NT2/D1 (cell line): ENCODE measurements around the gene C1QTNF4.

Experiments
- DNase-seq: peaks from one replicate; pipeline ENCODE4 v3.0.0-alpha.2; 2011; ENCODE audit warnings: low read depth, low spot score
- H3K27me3 ChIP-seq: 2 replicates; pipeline ENCODE4 v1.6.0; 2011; ENCODE audit warnings: mild to moderate bottlenecking; ENCODE audit not compliant: insufficient read length, insufficient read depth
- H3K36me3 ChIP-seq: 2 replicates; pipeline ENCODE4 v1.6.1; 2011; ENCODE audit warnings: mild to moderate bottlenecking, low read length, mixed read lengths; ENCODE audit not compliant: insufficient read depth, insufficient read length
- H3K4me1 ChIP-seq: 2 replicates; pipeline ENCODE4 v1.5.1; 2011; ENCODE audit not compliant: insufficient read depth, insufficient read length
- H3K4me3 ChIP-seq: 2 replicates; pipeline ENCODE4 v1.5.1; 2011; ENCODE audit warnings: low read depth; ENCODE audit not compliant: insufficient read length
- H3K9ac ChIP-seq: 2 replicates; pipeline ENCODE4 v1.6.0; 2011; ENCODE audit warnings: low read depth; ENCODE audit not compliant: insufficient read length
- H3K9me3 ChIP-seq: 2 replicates; pipeline ENCODE4 v1.5.1; 2011; ENCODE audit warnings: mild to moderate bottlenecking, low read length; ENCODE audit not compliant: insufficient read depth
- SUZ12 ChIP-seq: IDR thresholded peaks from 2 replicates; pipeline ENCODE4 v1.6.1; 2011; ENCODE audit not compliant: insufficient read length, insufficient read depth; ENCODE audit errors: extremely low read depth
- YY1 ChIP-seq: IDR thresholded peaks from 2 replicates; pipeline ENCODE4 v1.6.1; 2011; ENCODE audit not compliant: insufficient read length, insufficient read depth
- ZNF274 ChIP-seq: IDR thresholded peaks from 2 replicates; pipeline ENCODE4 v1.6.1; 2011; ENCODE audit warnings: mild to moderate bottlenecking, low read depth, low read length

C1QTNF4 gene

DNA sequence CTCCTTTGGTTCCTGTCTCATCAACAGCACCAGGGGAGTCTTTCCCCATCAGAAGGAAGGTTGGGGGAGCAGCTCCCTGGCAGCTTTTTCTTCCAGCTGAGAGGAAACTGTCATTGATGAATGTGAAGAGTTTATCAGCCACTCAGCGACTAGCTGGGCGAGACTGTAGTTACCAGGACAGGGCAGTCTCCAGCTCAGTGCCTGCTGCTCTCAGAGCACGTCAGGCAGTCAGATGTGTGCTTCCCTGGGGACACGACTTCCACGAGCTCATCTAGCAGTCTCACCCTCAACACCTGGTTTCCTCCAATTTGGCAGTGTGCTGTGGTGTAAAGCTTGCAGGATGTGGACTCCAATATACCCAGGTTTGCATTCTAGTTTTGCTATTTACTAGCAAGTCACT lies 12.5 kb upstream of the C1QTNF4 start:
- Histone ChIP-seq H3K9ac (no peak overlapping the region), H3K4me1 (no peaks in the 10 kb centered on the region), H3K4me3 (no peak overlapping the region), H3K36me3 (peaks cover 11% of the 10 kb centered on the region), H3K9me3 (no peaks in the 10 kb centered on the region), H3K27me3 (no peaks in the 10 kb centered on the region)
- TF ChIP-seq SUZ12 (no peak), YY1 (no peak)
- no peak for DNase-seq

DNA sequence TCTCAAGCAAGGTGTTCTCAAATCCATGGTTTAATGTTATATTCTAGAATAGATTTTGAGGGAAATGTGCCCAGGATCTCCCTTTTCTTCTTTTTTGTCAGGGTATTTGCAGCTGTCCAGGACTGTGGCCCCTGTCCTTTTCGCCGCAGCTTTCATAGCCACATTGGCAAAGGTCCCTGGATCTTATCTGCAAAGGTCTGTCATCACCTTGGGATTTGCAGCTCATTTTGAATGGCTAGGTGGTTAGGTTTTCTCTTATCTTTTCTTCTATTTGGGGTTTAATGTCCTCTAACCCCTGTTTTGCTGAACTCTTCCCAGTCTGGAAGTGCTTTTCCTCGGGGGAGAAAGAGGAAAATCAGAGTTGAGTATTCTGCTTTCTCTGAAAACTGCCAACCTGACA lies 11.7 kb upstream of the C1QTNF4 start:
- H3K36me3 ChIP-seq: peaks cover 3% of the 10 kb centered on the region
- H3K4me3 ChIP-seq: no peak overlapping the region
- H3K9me3 ChIP-seq: no peaks in the 10 kb centered on the region
- no peaks in the 10 kb centered on the region for H3K4me1 ChIP-seq
- no peaks in the 10 kb centered on the region for H3K27me3 ChIP-seq
- TF ChIP-seq ZNF274 (no peak), YY1 (no peak), SUZ12 (no peak)
- DNase-seq: no peak
- no peak overlapping the region for H3K9ac ChIP-seq

DNA sequence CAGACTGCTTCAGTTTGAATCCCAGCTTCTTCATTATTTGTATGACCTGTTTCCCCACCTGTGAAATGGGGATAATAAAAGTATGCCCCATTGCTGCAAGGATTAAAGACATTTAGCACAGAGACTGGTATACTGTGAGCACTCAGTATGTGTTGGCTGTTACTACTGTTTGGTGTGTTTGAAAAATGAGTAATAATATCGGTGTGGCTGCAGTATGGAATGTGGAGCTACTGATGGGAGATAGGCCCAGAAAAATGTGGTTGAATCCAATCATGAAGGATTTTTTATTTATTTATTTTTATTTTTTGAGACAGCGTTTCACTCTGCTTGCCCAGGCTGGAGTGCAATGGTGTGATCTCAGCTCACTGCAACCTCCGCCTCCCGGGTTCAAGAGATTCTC lies 9.1 kb upstream of the C1QTNF4 start:
- TF ChIP-seq SUZ12: no peak
- no peak for TF ChIP-seq YY1
- TF ChIP-seq ZNF274: no peak
- Histone ChIP-seq H3K27me3 (no peaks in the 10 kb centered on the region), H3K9me3 (no peaks in the 10 kb centered on the region), H3K4me1 (peaks cover 6% of the 10 kb centered on the region), H3K4me3 (no peak overlapping the region), H3K36me3 (no peaks in the 10 kb centered on the region), H3K9ac (no peak overlapping the region)
- DNase-seq: no peak

DNA sequence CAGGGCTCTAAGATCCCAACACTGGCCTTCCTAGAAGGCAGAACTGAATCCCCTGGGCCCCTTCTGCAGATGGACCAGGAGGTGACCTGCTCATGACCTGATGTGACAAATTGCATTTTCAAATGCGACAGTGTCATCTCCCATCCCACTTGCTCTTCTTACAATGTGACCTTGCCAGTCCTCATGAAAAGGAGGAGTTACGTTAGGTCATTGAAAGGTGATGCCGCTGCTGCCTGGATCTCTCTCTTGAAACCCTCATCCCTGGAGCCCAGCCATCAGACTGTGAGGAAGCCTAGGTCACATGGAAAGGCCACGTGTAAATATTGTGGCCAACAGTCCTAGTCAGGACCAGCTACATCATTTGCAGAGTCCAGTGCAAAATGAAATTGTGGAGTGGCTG lies 5.7 kb upstream of the C1QTNF4 start:
- H3K27me3 ChIP-seq: peaks cover 12% of the 10 kb centered on the region
- TF ChIP-seq YY1: no peak
- no peak for TF ChIP-seq ZNF274
- peaks cover 6% of the 10 kb centered on the region for H3K4me1 ChIP-seq
- no peaks in the 10 kb centered on the region for H3K9me3 ChIP-seq
- no peak for DNase-seq
- no peaks in the 10 kb centered on the region for H3K36me3 ChIP-seq
- H3K9ac ChIP-seq: no peak overlapping the region
- H3K4me3 ChIP-seq: no peak overlapping the region

DNA sequence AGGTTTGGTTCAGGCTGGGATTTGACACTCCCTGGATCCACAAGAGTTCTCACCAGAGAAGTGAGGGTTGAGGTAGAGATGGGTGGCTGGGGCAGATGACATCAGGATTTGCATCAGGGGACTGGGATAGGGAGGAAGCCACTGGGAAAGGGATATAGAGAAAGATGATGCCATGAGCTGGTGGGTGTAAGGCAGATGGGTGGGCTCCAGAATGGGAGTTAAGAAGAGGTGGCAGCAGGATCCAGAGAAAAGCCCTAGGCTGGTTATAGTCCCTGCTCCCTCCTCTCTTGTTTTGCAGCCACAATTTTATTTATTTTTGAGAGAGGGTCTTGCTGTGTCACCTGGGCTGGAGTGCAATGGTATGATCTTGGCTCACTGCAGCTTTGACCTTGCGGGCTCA lies 1.8 kb upstream of the C1QTNF4 start:
- TF ChIP-seq ZNF274 (no peak), SUZ12 (no peak), YY1 (no peak)
- H3K9ac ChIP-seq: no peak overlapping the region
- H3K36me3 ChIP-seq: no peaks in the 10 kb centered on the region
- H3K27me3 ChIP-seq: peaks cover 45% of the 10 kb centered on the region
- DNase-seq: no peak
- H3K4me3 ChIP-seq: no peak overlapping the region
- H3K9me3 ChIP-seq: no peaks in the 10 kb centered on the region
- H3K4me1 ChIP-seq: peaks cover 14% of the 10 kb centered on the region

DNA sequence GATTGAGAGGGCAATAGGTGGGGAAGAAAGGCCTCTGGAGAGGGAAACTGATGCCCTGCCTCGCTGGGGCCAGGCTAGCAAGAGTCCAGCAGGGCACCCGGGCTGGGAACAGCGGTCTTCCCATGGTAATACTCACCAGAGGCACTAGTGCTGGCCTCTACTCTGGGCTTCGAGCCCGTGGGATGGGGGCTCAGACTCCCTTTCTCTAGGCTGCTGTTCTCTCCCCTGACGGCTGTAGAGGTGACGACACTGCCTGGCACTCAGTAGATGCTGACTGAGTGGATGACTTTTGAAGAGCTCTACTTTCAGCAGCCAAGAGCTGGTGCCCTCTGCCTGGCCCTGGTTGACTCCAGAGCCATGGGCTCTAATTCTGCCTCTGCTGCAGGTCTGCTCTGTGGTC lies 818 bp upstream of the C1QTNF4 start:
- peaks cover 13% of the 10 kb centered on the region for H3K4me1 ChIP-seq

DNA sequence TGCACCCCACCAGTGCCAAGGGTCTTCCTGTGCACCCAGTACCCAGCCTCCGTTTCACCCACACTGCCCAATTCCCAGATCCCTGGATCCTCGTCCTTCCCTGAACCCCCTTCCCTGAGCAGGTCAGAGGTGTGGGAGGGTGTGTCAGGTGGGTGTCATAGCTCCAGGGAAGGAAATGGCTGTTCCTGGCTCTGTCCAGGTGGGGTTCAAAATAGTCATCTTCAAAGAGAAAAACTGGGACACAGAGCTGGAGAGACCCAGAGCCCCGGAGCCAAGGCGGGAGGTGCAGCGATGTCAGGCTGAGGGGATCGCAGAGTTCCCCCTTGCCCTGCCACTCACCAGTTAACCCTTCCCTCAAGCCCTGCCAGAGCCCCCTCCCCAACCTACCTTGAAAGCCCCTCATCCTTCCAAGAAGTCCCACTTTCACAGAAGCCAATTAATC lies 698 bp downstream of the C1QTNF4 start:
- Histone ChIP-seq H3K27me3 (peaks cover 45% of the 10 kb centered on the region), H3K9ac (peak overlapping the region; percentile 53), H3K4me1 (peaks cover 12% of the 10 kb centered on the region), H3K36me3 (no peaks in the 10 kb centered on the region), H3K9me3 (no peaks in the 10 kb centered on the region), H3K4me3 (peak overlapping the region; percentile 42)
- no peak for DNase-seq
- no peak for TF ChIP-seq SUZ12
- TF ChIP-seq ZNF274: no peak
- TF ChIP-seq YY1: no peak

More for the DNA sequence above, 818 bp upstream of the C1QTNF4 start:
- Histone ChIP-seq H3K27me3 (peaks cover 45% of the 10 kb centered on the region), H3K36me3 (no peaks in the 10 kb centered on the region), H3K4me3 (no peak overlapping the region), H3K9ac (no peak overlapping the region), H3K9me3 (no peaks in the 10 kb centered on the region)
- no peak for DNase-seq
- TF ChIP-seq SUZ12 (no peak), ZNF274 (no peak), YY1 (no peak)

DNA sequence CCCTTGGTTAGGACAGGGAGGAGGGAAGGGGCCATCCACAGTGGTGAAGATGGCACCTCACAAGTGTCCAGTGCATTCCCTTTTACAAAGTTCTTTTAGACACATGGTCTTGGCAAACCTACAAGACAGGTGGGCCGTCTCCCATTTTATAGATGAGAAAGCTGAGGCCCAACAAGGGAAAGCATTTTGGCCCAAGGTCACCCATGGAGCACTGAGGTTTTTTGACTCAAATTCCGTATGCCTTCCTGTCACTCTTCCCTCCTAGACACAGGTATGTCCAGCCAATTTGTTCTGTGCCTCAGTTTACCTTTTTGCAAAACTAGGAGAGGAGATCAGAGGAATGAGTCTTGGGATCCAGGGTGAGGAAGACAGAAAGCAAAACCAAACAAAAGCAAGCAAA lies 1.2 kb downstream of the C1QTNF4 start:
- peaks cover 14% of the 10 kb centered on the region for H3K4me1 ChIP-seq
- no peak overlapping the region for H3K4me3 ChIP-seq
- H3K27me3 ChIP-seq: peaks cover 45% of the 10 kb centered on the region
- DNase-seq: no peak
- H3K9ac ChIP-seq: no peak overlapping the region
- TF ChIP-seq YY1: no peak
- TF ChIP-seq SUZ12: no peak
- TF ChIP-seq ZNF274: no peak
- no peaks in the 10 kb centered on the region for H3K9me3 ChIP-seq
- no peaks in the 10 kb centered on the region for H3K36me3 ChIP-seq
